ENCODE measurements around the gene ENAH. TPM values are rescaled to one million over a fixed set of nuclear protein-coding genes. Genes with fewer than 3 reads are reported as not detected.
"Not testable (repeated sequence)": the region's sequence is repeated elsewhere in the genome, so short reads cannot be mapped to it uniquely, and the experiment has no call there.

The ENAH gene
- total RNA-seq, 1 donor from 2014 or later = 8.9 TPM

DNA sequence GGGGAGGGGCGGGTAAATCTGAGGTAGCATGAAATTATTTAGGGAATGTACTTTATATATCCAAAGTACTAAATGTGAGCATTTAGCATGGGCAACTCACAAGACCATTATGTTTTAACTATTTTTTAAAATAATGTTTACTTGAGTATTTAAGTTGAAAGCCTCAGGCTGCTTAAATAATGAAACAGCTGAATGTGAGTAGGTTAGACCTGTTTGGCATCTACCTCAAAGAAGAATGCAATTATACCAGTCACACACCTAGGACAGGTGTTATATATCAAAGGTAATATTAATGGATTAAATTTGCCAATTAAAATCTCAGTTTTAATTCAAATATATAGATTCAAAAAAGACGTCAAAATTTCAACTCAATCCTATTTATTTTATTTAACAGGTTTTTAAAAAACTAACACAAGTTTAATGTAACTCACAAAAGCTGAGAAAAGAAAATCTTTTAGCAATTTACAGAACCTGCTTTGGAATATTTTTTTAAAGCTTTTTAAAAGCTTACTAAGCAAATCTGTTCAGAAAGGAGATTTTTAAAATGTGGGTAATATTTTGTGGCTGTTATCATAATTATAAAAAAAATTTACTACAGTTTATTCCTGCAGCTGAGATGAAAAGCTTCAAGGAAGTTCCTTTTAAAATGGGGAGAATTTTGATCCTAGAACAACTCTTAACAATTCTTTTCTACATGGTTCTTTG, 120.5 kb downstream of the ENAH start:
- DNase-seq (ENCODE audit: low read depth in 2 of 2) = no peak

DNA sequence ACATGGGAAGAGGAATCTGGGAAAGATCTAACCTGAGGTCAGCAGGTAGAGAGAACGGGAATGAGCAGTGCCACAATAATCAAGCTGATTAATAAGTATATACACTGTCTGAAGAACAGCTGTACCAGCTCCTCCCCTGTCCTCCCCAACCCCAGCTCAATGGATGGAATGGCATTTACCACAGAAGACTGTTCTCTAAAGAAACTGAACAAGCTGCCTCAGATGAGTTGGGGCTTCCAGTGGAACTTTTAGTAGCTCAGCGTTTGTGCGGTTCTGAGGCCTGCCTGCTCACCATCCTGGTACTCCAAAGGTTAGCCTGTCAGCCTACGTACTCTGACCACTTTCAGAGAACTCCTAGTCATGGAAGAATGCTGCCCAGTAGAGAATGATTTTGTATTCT, 123.2 kb downstream of the ENAH start:
- DNase-seq (ENCODE audit: low read depth in 2 of 2) = no peak

DNA sequence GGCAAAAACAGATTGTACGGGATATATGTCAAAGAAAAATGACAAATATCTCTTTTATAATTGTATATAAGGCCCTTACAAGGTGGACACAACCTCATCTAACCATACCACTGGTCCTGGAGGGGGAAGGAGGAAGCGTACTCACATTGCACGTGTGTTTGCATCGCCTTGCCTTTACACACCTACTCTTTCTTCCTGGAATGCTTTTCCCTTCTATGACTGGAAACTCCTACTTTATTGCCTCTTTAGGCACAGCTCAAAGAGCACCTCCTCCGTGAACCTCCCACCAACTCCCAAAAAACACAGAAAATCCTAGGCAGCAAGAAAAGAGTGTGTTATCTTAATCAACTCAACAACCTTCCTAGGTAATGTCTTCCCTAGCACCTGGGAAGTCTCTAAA, 125.3 kb downstream of the ENAH start:
- DNase-seq (ENCODE audit: low read depth in 2 of 2) = no peak

DNA sequence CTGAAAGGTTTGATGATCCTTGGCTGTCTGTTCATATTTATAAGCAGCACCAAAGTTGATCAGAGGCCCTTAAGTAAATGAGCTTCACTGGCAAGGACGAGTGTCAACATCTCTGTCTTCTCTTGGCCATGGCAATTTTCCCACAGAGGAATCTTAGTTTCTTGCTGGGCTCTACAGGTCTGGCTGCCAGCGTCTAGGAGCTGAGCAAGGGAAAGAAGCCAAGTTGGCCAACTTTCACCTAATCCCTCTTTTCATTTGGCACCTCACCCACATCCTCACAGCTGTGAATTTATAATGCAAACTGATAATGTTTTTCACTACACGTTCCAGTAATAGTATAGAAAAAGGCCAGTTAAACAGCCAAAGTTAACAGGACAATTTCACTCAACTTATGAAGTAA, 126.0 kb downstream of the ENAH start:
- no peak for DNase-seq (ENCODE audit: low read depth in 2 of 2)

DNA sequence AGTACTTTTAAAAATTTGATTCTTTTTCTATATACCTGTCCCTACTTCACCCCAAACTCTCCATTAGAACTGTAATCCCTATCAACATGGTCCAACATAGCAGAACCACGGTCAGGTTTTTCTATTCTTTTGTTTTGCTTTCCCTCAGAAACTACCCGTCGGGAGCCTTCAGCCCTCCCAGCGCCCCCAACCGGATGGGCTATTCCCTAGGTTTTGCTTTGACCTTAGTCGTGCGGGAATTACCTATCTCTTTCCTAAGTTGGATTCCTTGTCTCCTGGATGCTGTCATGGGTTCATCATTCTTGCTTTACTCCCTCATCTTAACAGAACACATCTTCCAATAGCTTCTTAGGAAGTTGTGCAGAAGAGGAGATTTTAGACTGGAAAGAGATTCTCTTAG, 127.5 kb downstream of the ENAH start:
- DNase-seq (ENCODE audit: low read depth in 2 of 2) = no peak

DNA sequence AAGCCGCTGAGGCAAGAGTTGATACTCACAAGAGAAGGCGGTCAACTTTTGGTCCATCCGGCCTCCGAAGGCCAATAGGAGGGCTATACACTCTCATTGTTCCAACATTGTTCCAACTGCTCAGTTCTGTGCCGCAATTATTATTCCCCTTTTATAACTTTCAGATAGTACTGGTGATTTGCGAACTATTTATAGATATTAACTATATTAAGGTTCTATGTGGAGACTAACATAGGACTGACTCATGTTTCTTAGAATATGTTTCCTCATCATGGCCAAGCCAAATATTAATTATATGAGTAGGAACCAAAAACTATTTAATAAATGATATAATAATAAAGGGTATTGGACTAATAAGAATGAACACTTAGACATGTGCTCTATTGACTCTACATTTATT, 128.4 kb downstream of the ENAH start:
- no peak for DNase-seq (ENCODE audit: low read depth in 2 of 2)

DNA sequence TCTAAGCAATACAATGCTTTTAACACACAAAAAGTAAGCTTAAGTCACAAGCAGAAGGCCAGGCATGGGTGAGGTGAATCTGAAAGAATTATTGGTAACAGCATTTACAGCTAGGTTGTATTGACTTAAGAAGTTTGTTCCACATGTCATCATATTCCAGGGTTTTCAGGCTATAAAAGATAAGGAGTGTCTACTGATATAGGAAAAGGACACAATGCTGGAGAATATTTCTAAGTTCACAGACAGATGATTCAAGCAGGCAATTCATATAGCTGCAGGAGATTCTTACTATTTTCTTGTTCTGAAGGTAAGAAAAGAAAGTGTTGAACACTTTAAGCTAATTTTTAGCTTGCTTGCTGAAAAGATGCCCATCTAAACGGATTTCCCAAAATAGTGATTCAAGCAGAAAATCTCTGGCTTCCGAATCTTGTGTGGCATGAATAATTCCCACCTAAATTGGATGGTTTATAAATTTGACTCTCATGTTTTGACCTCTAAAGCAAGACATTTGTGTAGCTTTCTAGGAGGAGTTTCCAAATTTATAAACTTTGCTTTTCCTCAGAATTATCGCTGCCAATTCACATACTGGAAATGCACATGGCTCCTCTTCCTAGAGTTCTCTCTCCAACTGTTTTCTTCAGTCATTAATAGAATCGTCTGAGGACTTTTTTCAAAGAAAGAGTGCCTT, 129.5 kb downstream of the ENAH start:
- DNase-seq (ENCODE audit: low read depth in 2 of 2) = no peak

DNA sequence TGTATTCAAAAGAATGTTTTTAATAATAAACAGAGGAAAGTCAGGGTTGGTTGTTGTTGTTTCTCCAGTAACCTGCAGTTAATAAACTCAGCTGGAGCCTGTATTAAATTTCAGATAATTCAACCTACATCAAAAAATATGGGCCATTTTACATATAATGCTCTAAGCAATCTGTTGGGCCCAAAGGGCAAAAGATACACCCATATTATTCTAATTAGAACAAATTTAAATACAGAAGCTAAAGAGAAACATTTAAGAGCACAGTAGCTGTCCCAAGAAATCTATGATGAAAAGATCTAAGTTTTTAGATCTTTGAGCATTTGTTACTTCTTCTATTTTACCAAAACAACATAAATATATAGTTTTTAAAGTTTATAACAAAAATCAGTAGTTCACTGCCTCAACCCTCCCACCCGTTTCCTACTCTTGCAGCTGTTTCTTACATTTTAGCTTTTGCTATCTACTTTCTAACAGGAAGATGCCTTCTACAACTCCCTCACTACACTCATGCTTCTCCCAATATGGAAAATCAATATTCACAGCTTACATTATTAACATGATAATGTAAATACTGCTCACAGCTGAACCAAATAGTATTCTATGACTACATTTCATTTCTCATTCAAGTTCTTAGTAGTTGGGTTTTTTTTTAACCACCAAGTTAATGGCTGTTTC, 130.2 kb downstream of the ENAH start:
- no peak for DNase-seq (ENCODE audit: low read depth in 2 of 2)

DNA sequence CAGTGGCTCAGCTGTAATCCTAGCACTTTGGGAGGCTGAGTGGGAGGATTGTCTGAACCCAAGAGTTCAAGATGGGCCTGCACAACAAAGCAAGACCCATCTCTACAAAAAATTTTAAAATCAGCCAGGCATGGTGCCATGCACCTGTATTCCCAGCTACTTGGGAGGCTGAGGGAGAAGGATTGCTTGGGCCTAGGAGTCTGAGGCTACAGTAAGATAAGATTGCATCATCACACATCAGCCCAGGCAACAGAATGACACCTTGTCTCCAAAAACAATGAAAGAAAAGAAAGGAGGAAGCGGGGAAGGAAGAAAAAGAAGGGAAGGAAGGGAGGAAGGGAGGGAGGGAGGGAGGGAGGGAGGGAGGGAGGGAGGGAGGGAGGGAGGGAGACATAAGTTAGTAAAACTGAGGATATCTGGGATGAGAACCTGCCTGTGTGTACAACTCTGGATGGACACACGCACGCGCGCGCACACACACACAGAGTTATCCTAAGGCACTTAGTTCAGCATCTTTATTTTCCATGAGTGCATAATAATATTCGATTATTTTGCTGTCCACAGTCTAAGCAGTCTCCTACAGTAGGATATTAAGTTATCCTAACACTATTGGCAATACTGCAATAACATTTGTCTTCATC, 132.2 kb downstream of the ENAH start:
- DNase-seq (ENCODE audit: low read depth in 2 of 2) = no peak

DNA sequence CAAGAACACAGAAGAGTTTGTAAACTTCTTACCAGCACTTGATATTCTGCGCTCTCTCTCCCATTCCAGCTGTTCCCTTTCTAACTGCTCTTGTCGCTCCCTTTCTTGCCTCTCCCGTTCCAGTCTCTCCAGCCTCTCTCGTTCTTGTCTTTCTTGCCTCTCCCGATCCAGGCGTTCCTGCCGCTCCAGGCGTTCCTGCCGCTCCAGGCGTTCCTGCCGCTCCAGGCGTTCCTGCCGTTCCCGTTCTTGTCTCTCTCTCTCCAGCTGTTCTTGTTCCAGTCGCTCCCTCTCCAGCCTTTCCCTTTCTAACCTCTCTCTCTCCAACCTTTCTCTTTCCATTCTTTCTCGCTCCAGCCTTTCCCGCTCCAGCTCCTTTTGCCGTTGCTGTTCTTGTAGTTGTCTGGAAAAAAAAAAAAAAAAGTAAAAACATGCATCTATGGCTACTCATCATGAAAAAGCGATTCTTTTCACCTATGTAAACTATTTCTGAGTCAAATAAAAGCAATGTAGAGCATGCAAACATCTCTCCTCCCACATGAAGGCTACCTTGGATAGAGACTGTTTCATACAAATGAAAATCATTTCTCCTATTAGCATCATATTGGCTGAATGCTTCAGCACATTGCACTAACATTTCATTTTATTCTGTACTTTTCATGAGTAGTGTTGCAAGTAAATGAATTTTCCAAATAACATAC, 133.6 kb downstream of the ENAH start:
- DNase-seq (ENCODE audit: low read depth in 2 of 2) = no peak

DNA sequence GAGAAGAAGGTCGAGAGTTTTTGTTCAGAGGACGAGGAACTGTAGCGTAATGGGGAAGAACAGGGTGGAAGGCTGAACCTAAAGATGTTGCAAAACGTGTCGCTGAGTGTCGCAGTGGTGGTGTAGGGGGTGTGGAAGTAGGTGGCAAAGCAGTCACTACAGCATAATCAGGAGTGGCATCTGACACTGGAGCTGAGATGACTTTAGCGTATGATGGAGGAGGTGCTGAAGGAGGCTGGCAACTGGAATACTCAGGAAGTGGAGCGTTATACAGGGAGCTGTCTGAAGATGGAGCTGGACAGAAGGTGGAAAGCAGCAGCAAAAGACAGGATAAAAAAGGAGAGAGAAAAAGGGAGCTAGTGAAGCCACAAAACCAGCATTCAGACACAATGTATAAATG, 135.2 kb downstream of the ENAH start:
- no peak for DNase-seq (ENCODE audit: low read depth in 2 of 2)

DNA sequence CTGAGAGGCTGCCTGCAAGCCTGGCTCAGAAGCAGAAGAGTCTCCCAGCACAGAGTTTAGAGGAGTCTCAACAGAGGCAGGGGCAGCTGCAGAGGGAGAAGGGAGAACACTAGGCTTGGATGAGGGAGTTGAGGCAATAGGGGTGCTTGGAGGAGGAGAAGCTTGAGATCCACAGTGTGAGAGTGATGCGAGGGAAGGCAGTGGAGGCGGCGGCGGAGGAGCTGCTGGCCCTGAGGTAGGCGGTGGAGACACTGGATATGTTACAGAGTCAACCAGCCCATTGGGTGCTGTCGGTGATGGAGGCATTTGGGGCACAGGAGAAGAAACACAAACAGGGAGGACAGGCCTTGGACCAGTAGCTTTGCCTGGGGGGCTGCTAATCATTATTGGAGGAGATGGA, 135.7 kb downstream of the ENAH start:
- no peak for DNase-seq (ENCODE audit: low read depth in 2 of 2)

DNA sequence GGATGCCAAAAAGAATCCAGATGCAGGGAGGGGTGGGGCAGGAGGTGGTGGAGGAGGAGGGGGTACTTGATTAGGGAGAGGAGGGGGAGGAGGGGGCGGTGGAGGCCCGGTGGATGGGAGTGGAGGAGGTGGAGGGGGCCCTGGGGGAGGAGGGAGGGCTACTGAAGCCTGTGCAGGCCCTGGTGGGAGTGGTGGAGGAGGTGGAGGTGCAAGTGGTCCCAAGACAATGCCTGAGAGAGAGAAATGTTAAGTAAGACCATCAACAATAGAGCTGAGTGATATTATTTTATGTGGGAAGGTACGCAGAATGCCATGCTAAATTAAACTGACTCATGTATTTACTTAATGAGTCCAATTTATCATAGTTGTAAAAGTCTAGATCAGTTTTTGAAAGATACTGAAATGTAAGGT, 138.2 kb downstream of the ENAH start:
- no peak for DNase-seq (ENCODE audit: low read depth in 2 of 2)

DNA sequence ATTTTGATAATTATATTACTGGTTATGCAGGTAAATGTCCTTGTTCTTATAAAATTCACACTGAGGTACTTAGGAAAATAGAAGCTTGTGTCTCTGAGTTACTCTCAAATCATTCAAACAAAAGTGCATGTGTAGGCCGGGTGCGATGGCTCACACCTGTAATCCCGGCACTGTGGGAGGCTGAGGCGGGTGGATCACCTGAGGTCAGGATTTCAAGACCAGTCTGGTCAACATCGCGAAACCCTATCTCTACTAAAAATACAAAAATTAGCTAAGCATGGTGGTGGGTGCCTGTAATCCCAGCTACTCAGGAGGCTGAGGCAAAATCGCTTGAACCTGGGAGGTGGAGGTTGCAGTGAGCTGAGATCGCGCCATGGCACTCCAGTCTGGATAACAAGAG, 139.3 kb downstream of the ENAH start:
- not testable (repeated sequence) for DNase-seq (ENCODE audit: low read depth in 2 of 2)

DNA sequence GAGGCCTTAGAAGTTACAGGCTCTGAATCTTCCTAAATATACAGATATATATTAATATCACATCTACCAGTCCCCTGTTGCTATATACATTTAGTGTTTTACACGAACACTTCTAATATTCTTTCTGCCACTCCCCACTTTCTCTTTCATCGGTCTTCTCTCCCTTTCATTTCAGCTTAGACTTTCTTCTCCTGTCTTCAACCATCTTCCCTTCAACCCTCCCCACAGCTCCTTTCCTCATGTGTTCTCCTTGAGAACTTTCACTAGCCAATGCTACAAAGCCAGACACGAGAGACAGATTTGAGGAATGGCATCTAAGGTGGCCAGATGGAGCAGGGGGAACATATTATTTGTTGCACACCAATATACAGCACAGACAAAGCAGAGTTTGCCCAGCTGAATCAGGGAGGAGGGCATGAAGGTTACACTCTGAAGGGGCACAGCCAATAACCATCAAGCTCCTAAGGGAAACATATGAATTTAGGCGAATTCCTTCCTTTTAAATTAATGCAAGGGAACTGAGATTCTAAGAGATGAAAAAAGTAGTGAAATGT, 141.0 kb downstream of the ENAH start:
- DNase-seq (ENCODE audit: low read depth in 2 of 2) = no peak

DNA sequence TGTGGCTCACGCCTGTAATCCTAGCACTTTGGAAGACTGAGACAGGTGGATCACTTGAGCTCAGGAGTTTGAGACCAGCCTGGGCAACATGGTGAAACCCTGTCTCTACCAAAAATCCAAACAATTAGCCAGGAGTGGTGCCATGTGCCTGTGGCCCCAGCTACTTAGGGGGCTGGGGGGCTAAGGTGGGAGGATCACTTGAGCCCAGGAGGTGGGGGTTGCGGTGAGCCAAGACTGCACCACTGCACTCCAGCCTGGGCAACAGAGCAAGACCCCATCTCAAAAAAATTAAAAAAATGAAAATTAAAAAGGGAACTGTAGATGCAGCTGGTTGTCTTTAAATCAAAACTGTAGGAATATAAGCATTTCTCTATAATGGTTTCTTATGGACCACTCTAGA, 142.2 kb downstream of the ENAH start:
- not testable (repeated sequence) for DNase-seq (ENCODE audit: low read depth in 2 of 2)

DNA sequence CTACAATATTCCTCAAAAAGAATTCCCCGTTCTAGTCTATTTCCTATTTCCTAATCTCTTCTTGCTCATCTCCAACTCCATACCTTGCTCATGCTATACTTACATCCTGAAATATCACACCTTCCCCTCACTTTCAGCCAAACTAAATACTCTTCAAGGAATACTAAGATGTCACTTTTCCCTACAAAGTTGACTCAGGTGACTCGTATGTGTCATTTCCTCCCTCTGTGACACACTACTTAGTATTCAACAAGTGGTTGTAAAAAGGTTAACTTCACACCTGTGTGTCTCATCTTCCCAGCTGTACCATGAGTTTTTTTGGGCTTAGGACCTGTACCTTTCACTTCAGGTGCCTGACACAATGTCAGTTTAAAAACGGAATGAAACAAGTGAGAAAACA, 143.2 kb downstream of the ENAH start:
- DNase-seq (ENCODE audit: low read depth in 2 of 2) = peak; percentile 16 to 26

DNA sequence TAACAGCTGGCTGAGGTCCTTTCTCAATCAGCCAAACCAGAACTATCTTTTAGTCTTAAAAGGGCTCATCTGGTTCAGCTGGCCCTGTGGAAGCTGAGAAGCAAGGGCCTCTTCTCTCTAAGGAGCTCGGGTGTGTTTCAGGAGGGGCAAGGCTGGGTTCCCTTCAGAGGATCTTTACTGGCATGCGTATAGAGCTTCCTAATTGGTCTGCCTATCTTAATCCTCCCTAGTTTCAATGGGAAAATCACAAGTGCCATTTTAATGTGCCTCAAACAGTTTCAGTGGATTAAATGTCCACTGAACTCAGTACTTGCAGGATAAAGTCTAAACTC, 143.6 kb downstream of the ENAH start:
- no peak for DNase-seq (ENCODE audit: low read depth in 2 of 2)

DNA sequence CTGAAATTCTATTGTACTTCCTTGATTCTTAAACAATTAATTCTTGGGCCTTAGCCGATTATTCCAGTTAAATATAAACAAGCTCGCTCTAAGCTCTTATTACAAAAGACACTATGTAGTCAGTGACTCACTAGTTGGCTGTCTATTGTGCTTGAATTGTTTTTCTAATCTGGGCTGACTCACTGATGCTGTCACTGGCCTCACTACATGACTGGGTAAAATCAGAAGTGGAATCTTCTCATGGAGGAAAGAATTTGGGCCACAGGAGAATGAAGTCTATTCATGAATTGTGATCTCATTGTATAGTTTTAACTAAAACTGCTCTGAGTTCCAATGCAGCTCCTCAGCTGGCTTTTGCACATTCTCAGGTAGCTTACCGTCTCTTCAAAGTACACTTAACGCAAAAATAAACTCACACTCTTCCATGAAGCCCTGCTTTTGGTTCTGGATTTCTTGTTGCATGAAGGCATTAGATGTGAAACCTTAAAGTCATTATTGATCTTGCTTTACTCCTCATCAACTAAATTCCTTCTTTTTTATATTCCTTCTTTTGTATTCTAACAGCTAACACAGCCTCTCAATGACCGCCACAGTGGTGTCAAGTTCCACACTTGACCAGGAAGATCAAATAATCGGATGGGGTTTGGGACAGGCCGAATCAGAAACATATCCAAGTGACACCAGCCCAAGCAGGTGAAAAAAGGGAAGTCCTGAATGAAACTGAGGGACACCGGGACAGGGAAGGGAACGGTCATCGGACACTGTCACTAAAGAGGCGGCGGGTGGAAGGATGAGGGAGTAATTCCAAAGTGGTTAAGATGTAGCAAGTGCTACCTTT, 144.2 kb downstream of the ENAH start:
- peak; percentile 97 to 98 for DNase-seq (ENCODE audit: low read depth in 2 of 2)

DNA sequence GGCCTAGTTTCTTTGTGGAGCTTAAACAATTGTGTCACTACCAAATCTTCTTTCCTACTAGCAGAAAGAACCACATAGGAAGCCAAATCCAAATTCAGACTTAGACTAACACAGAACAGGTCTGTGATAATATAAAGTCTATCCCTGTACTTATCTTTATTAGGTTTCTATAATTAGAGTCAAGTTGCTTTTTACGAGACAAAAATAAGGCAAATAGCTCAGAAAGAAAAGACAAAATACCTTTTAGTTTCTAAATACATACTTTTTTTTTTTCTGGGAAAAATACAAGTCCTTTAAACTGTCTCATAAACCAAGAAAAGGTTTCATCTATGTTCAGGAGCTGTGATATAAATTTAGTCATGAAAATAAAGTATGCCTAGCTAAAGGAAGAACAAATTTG, 146.2 kb downstream of the ENAH start:
- DNase-seq (ENCODE audit: low read depth in 2 of 2) = no peak

DNA sequence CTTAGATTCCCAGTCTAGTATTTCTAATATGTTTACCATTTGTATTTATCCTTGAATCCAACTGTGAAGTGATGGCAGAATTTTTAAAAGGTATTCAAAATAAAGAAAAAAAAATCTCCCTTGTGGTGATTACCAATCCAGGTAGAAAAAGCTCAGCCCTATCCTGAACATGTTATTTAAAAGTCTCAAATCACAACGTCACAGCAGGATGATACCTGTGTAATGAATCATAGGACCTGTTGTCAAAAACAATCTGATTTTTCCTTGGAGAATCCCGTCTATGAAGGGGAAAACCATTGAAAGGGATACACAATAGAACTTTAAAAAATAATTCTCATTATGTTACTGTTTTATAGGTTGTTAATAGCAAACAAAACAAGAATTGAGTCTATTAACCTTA, 148.1 kb downstream of the ENAH start:
- no peak for DNase-seq (ENCODE audit: low read depth in 2 of 2)
